ENCODE measurements around the gene BCL2A1. TPM values are rescaled to one million over a fixed set of nuclear protein-coding genes. Genes with fewer than 3 reads are reported as not detected.

Gene BCL2A1
- total RNA-seq, 4 donors from 2014 or later: 16.2 TPM; not detected in 3

DNA sequence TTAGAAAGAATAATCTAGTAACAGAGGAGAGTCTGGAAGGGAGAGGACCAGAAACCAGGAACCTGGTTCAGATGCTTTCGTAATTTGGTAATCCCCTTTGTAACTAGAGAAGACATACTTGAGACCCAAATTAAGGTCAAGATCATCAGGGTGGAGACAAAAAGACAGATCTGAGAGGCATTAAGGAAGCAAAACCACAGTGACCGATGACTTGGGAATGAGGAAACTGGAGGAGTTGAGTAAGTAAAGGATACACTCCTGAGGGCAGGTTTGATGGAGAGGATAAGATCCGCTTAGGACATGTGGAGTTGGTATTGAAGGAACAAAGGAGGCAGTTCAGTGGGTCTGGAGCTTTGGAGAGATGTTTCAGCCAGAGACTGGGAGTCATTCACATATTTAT lies 23.6 kb upstream of the BCL2A1 start:
- no peak overlapping the region for H3K4me3 ChIP-seq
- TF ChIP-seq EP300 (IDR thresholded peaks at IDR 0.05) (no peak), CTCF (IDR thresholded peaks at IDR 0.05) (no peak), POLR2AphosphoS5 (IDR thresholded peaks at IDR 0.05) (no peak), POLR2A (IDR thresholded peaks at IDR 0.05; ENCODE audit: low read depth) (no peak)
- H3K27ac ChIP-seq (replicated peaks in 1 of 4): no peak overlapping the region
- peaks cover 0 to 3% (median 0%) of the 10 kb centered on the region in 4 donors for H3K4me1 ChIP-seq
- H3K36me3 ChIP-seq: no peaks in the 10 kb centered on the region
- no peaks in the 10 kb centered on the region for H3K9me3 ChIP-seq
- H3K27me3 ChIP-seq: no peaks in the 10 kb centered on the region
- DNase-seq (ENCODE audit: extremely low spot score): no peak
- intact Hi-C loops (cut with DNase I): loop anchor here (5.0 kb wide), 1 partner anchor 142 kb away; no protein-coding TSS in a partner anchor
- WGBS: 86% methylated on average over 3 of the region's 3 CpGs

GRCh38 chr15:79991826-79992225 lies 20.8 kb upstream of the BCL2A1 start:
- intact Hi-C loops (cut with DNase I): loop anchor here (2.0 to 5.0 kb wide), 3 partner anchors 95 to 611 kb away; partner anchors contain the start of gene MTHFS
- TF ChIP-seq EP300 (IDR thresholded peaks at IDR 0.05) (no peak), POLR2A (IDR thresholded peaks at IDR 0.05; ENCODE audit: low read depth) (no peak), CTCF (IDR thresholded peaks at IDR 0.05) (no peak), POLR2AphosphoS5 (IDR thresholded peaks at IDR 0.05) (no peak)
- Histone ChIP-seq H3K36me3 (no peaks in the 10 kb centered on the region), H3K9me3 (no peaks in the 10 kb centered on the region), H3K27me3 (no peaks in the 10 kb centered on the region), H3K4me1 (peaks cover 0 to 3% (median 0%) of the 10 kb centered on the region in 4 donors), H3K27ac (replicated peaks in 1 of 4) (no peak overlapping the region), H3K4me3 (no peak overlapping the region)
- WGBS: 69% methylated on average over 4 of the region's 4 CpGs
- no peak for DNase-seq (ENCODE audit: extremely low spot score)

GRCh38 chr15:79990997-79991334 lies 20.0 kb upstream of the BCL2A1 start:
- TF ChIP-seq EP300 (IDR thresholded peaks at IDR 0.05): no peak
- TF ChIP-seq POLR2A (IDR thresholded peaks at IDR 0.05; ENCODE audit: low read depth): no peak
- TF ChIP-seq POLR2AphosphoS5 (IDR thresholded peaks at IDR 0.05): no peak
- no peak for TF ChIP-seq CTCF (IDR thresholded peaks at IDR 0.05)
- intact Hi-C loops (cut with DNase I): loop anchor here (5.0 kb wide), 1 partner anchor 139 kb away; no protein-coding TSS in a partner anchor
- H3K4me1 ChIP-seq: peaks cover 0 to 3% (median 0%) of the 10 kb centered on the region in 4 donors
- no peaks in the 10 kb centered on the region for H3K9me3 ChIP-seq
- no peaks in the 10 kb centered on the region for H3K36me3 ChIP-seq
- WGBS: 88% methylated on average over 8 of the region's 8 CpGs
- no peaks in the 10 kb centered on the region for H3K27me3 ChIP-seq
- no peak for DNase-seq (ENCODE audit: extremely low spot score)
- no peak overlapping the region for H3K4me3 ChIP-seq
- H3K27ac ChIP-seq (replicated peaks in 1 of 4): no peak overlapping the region

- H3K36me3 ChIP-seq: no peaks in the 10 kb centered on the region
- WGBS: 85% methylated on average over 6 of the region's 8 CpGs
These were observed 19.4 kb upstream of the BCL2A1 start for GRCh38 chr15:79990280-79990996.

More at GRCh38 chr15:79990280-79990996, 19.4 kb upstream of the BCL2A1 start:
- Histone ChIP-seq H3K27me3 (no peaks in the 10 kb centered on the region), H3K27ac (replicated peaks in 1 of 4) (no peak overlapping the region), H3K4me3 (no peak overlapping the region), H3K4me1 (peaks cover 0 to 3% (median 0%) of the 10 kb centered on the region in 4 donors), H3K9me3 (no peaks in the 10 kb centered on the region)
- DNase-seq (ENCODE audit: extremely low spot score): no peak
- TF ChIP-seq EP300 (IDR thresholded peaks at IDR 0.05): no peak
- TF ChIP-seq POLR2AphosphoS5 (IDR thresholded peaks at IDR 0.05): no peak
- no peak for TF ChIP-seq CTCF (IDR thresholded peaks at IDR 0.05)
- no peak for TF ChIP-seq POLR2A (IDR thresholded peaks at IDR 0.05; ENCODE audit: low read depth)
- intact Hi-C loops (cut with DNase I): loop anchor here (5.0 kb wide), 1 partner anchor 138 kb away; no protein-coding TSS in a partner anchor
